SJSA1 (cell line): Measurements from ENCODE around the gene SUPT3H. TPM values are rescaled to one million over a fixed set of nuclear protein-coding genes. Genes with fewer than 3 reads are reported as not detected.

ENCODE experiments used
- DNase-seq, 2 experiments: peaks; one replicate each; pipeline ENCODE4 v3.0.0-alpha.2; 2015 to 2020; ENCODE audit warnings: low spot score in 2 of 2, low read depth in 1 of 2
- H3K27ac ChIP-seq: fragments of 250-450 bp; sonication (Bioruptor Pico); 2 replicates; pipeline ENCODE4 v1.5.1; 2020; ENCODE audit warnings: mild to moderate bottlenecking, moderate library complexity
- H3K27me3 ChIP-seq: fragments of 250-450 bp; sonication (Bioruptor Pico); replicated peaks from 2 replicates; pipeline ENCODE4 v1.5.1; 2020; ENCODE audit warnings: mild to moderate bottlenecking, moderate library complexity
- H3K36me3 ChIP-seq: fragments of 250-450 bp; sonication (Bioruptor Pico); 2 replicates; pipeline ENCODE4 v1.5.1; 2020; ENCODE audit warnings: mild to moderate bottlenecking
- H3K4me1 ChIP-seq: fragments of 250-450 bp; sonication (Bioruptor Pico); replicated peaks from 2 replicates; pipeline ENCODE4 v1.6.1; 2021; ENCODE audit warnings: mild to moderate bottlenecking
- H3K4me3 ChIP-seq: fragments of 250-450 bp; sonication (Bioruptor Pico); 2 replicates; pipeline ENCODE4 v1.5.1; 2020; ENCODE audit warnings: mild to moderate bottlenecking
- H3K9me3 ChIP-seq: fragments of 250-450 bp; sonication (Bioruptor Pico); replicated peaks from 2 replicates; pipeline ENCODE4 v1.5.1; 2020; ENCODE audit warnings: mild to moderate bottlenecking
- total RNA-seq: library from RNA; depleted of rRNA; stranded (reverse); fragments of >200 nt; shearing (Covaris generic); gene quantifications from 2 replicates; pipeline ENCODE4 v1.2.3, GENCODE V29; 2014

Gene SUPT3H
- total RNA-seq, 1 experiment from 2014 or later, result 6.7 TPM

GRCh38 chr6:44969446-44970185 is 408.1 kb downstream of the SUPT3H start:
- H3K36me3 ChIP-seq, result no peaks in the 10 kb centered on the region
- DNase-seq, result no peak
- H3K27ac ChIP-seq, result no peak overlapping the region
- no peaks in the 10 kb centered on the region for H3K27me3 ChIP-seq
- H3K9me3 ChIP-seq, result peaks cover 5% of the 10 kb centered on the region; the same call in 1 of the 2 replicates
- no peak overlapping the region for H3K4me3 ChIP-seq
- peaks cover 6% of the 10 kb centered on the region; the same call in 1 of the 2 replicates for H3K4me1 ChIP-seq

- DNase-seq, result no peak
- peaks cover 6% of the 10 kb centered on the region; the same call in 1 of the 2 replicates for H3K4me1 ChIP-seq
- H3K27ac ChIP-seq, result no peak overlapping the region
- H3K4me3 ChIP-seq, result no peak overlapping the region
- no peaks in the 10 kb centered on the region; the same call in 1 of the 2 replicates for H3K9me3 ChIP-seq
- H3K36me3 ChIP-seq, result no peaks in the 10 kb centered on the region
- H3K27me3 ChIP-seq, result no peaks in the 10 kb centered on the region
Observed at GRCh38 chr6:44967481-44967880, 410.3 kb downstream of the SUPT3H start.

- H3K4me1 ChIP-seq, result peaks cover 6% of the 10 kb centered on the region; the same call in 1 of the 2 replicates
- DNase-seq, result peak in 1 of 2 experiments; percentile 34
- no peak overlapping the region for H3K4me3 ChIP-seq
- no peaks in the 10 kb centered on the region for H3K9me3 ChIP-seq
- H3K27ac ChIP-seq, result no peak overlapping the region
- H3K36me3 ChIP-seq, result no peaks in the 10 kb centered on the region
- H3K27me3 ChIP-seq, result no peaks in the 10 kb centered on the region
Observed at GRCh38 chr6:44966449-44967092, 411.2 kb downstream of the SUPT3H start.

- DNase-seq, result no peak
- H3K9me3 ChIP-seq, result no peaks in the 10 kb centered on the region
Observed at GRCh38 chr6:44965708-44966107, 412.0 kb downstream of the SUPT3H start.

GRCh38 chr6:44960898-44961297 is 416.8 kb downstream of the SUPT3H start:
- H3K27me3 ChIP-seq, result no peaks in the 10 kb centered on the region
- no peak overlapping the region for H3K27ac ChIP-seq
- no peaks in the 10 kb centered on the region for H3K9me3 ChIP-seq
- H3K36me3 ChIP-seq, result no peaks in the 10 kb centered on the region
- no peak for DNase-seq
- no peak overlapping the region for H3K4me3 ChIP-seq
- no peaks in the 10 kb centered on the region for H3K4me1 ChIP-seq

More at GRCh38 chr6:44965708-44966107, 412.0 kb downstream of the SUPT3H start:
- no peaks in the 10 kb centered on the region for H3K36me3 ChIP-seq
- peaks cover 6% of the 10 kb centered on the region; the same call in 1 of the 2 replicates for H3K4me1 ChIP-seq
- no peak overlapping the region for H3K27ac ChIP-seq
- H3K4me3 ChIP-seq, result no peak overlapping the region
- H3K27me3 ChIP-seq, result no peaks in the 10 kb centered on the region

GRCh38 chr6:44959651-44960050 is 418.1 kb downstream of the SUPT3H start:
- H3K9me3 ChIP-seq, result no peaks in the 10 kb centered on the region

GRCh38 chr6:44957156-44957555 is 420.6 kb downstream of the SUPT3H start:
- DNase-seq, result no peak
- no peaks in the 10 kb centered on the region for H3K4me1 ChIP-seq
- no peak overlapping the region for H3K27ac ChIP-seq
- H3K36me3 ChIP-seq, result no peaks in the 10 kb centered on the region
- no peaks in the 10 kb centered on the region for H3K9me3 ChIP-seq
- no peak overlapping the region for H3K4me3 ChIP-seq
- H3K27me3 ChIP-seq, result no peaks in the 10 kb centered on the region

More at GRCh38 chr6:44959651-44960050, 418.1 kb downstream of the SUPT3H start:
- no peak overlapping the region for H3K4me3 ChIP-seq
- H3K36me3 ChIP-seq, result no peaks in the 10 kb centered on the region
- no peaks in the 10 kb centered on the region for H3K27me3 ChIP-seq
- DNase-seq, result no peak
- no peaks in the 10 kb centered on the region for H3K4me1 ChIP-seq
- no peak overlapping the region for H3K27ac ChIP-seq

GRCh38 chr6:44956396-44956795 is 421.3 kb downstream of the SUPT3H start:
- Histone ChIP-seq H3K4me3 (no peak overlapping the region), H3K27ac (no peak overlapping the region), H3K27me3 (no peaks in the 10 kb centered on the region), H3K9me3 (no peaks in the 10 kb centered on the region), H3K4me1 (no peaks in the 10 kb centered on the region), H3K36me3 (no peaks in the 10 kb centered on the region)
- DNase-seq, result no peak

GRCh38 chr6:44955145-44955544 is 422.6 kb downstream of the SUPT3H start:
- no peaks in the 10 kb centered on the region for H3K36me3 ChIP-seq
- no peaks in the 10 kb centered on the region for H3K4me1 ChIP-seq
- no peak overlapping the region for H3K27ac ChIP-seq
- no peaks in the 10 kb centered on the region for H3K27me3 ChIP-seq
- DNase-seq, result no peak
- no peaks in the 10 kb centered on the region for H3K9me3 ChIP-seq
- no peak overlapping the region for H3K4me3 ChIP-seq

- no peak overlapping the region for H3K27ac ChIP-seq
- H3K36me3 ChIP-seq, result no peaks in the 10 kb centered on the region
- DNase-seq, result no peak
Observed at GRCh38 chr6:44954281-44954680, 423.5 kb downstream of the SUPT3H start.

GRCh38 chr6:44951253-44951747 is 426.4 kb downstream of the SUPT3H start:
- no peaks in the 10 kb centered on the region for H3K9me3 ChIP-seq
- no peaks in the 10 kb centered on the region for H3K27me3 ChIP-seq
- no peak overlapping the region for H3K27ac ChIP-seq
- no peak for DNase-seq
- no peaks in the 10 kb centered on the region for H3K4me1 ChIP-seq
- no peak overlapping the region for H3K4me3 ChIP-seq
- no peaks in the 10 kb centered on the region for H3K36me3 ChIP-seq

More at GRCh38 chr6:44954281-44954680, 423.5 kb downstream of the SUPT3H start:
- no peaks in the 10 kb centered on the region for H3K27me3 ChIP-seq
- H3K4me1 ChIP-seq, result no peaks in the 10 kb centered on the region
- no peaks in the 10 kb centered on the region for H3K9me3 ChIP-seq
- H3K4me3 ChIP-seq, result no peak overlapping the region

- Histone ChIP-seq H3K27me3 (no peaks in the 10 kb centered on the region), H3K36me3 (no peaks in the 10 kb centered on the region), H3K27ac (no peak overlapping the region), H3K4me3 (no peak overlapping the region), H3K9me3 (no peaks in the 10 kb centered on the region), H3K4me1 (no peaks in the 10 kb centered on the region)
- no peak for DNase-seq
Observed at GRCh38 chr6:44949596-44950201, 428.0 kb downstream of the SUPT3H start.

- no peaks in the 10 kb centered on the region for H3K4me1 ChIP-seq
- no peaks in the 10 kb centered on the region for H3K36me3 ChIP-seq
- no peaks in the 10 kb centered on the region for H3K9me3 ChIP-seq
- DNase-seq, result no peak
- H3K27me3 ChIP-seq, result no peaks in the 10 kb centered on the region
- no peak overlapping the region for H3K27ac ChIP-seq
- no peak overlapping the region for H3K4me3 ChIP-seq
Observed at GRCh38 chr6:44943541-44943940, 434.2 kb downstream of the SUPT3H start.

- H3K4me1 ChIP-seq, result no peaks in the 10 kb centered on the region
- H3K9me3 ChIP-seq, result no peaks in the 10 kb centered on the region
- no peak for DNase-seq
- H3K36me3 ChIP-seq, result no peaks in the 10 kb centered on the region
- no peaks in the 10 kb centered on the region for H3K27me3 ChIP-seq
- no peak overlapping the region for H3K4me3 ChIP-seq
- H3K27ac ChIP-seq, result no peak overlapping the region
Observed at GRCh38 chr6:44942798-44943197, 434.9 kb downstream of the SUPT3H start.
